IPS-20b (cell line): Measurements from ENCODE around the gene POU2AF2.
"Not testable (repeated sequence)": the region's sequence is repeated elsewhere in the genome, so short reads cannot be mapped to it uniquely, and the experiment has no call there.

Experiments
- H3K27ac ChIP-seq: one replicate; pipeline ENCODE4 v1.5.1; 2013; ENCODE audit warnings: low read length
- H3K27me3 ChIP-seq: 2 replicates; pipeline ENCODE4 v1.6.1; 2013; ENCODE audit warnings: mild to moderate bottlenecking, low read length, inconsistent platforms; ENCODE audit not compliant: insufficient read depth
- H3K36me3 ChIP-seq: 2 replicates; pipeline ENCODE4 v1.6.1; 2013; ENCODE audit warnings: low read depth, mild to moderate bottlenecking, inconsistent platforms, low read length, moderate library complexity; ENCODE audit not compliant: insufficient read depth
- H3K4me1 ChIP-seq: 2 replicates; pipeline ENCODE4 v1.6.1; 2013; ENCODE audit warnings: mild to moderate bottlenecking, control low read depth, inconsistent platforms, low read length, moderate library complexity; ENCODE audit not compliant: insufficient read depth
- H3K4me3 ChIP-seq: 2 replicates; pipeline ENCODE4 v1.5.1; 2013; ENCODE audit warnings: mild to moderate bottlenecking, low read length, inconsistent platforms
- H3K9ac ChIP-seq: 2 replicates; pipeline ENCODE4 v1.6.1; 2013; ENCODE audit warnings: low read depth, mild to moderate bottlenecking, inconsistent platforms, low read length, moderate library complexity
- H3K9me3 ChIP-seq: 2 replicates; pipeline ENCODE4 v1.6.1; 2013; ENCODE audit warnings: mild to moderate bottlenecking, low read depth, low read length, inconsistent platforms; ENCODE audit not compliant: insufficient read depth

The POU2AF2 gene

DNA sequence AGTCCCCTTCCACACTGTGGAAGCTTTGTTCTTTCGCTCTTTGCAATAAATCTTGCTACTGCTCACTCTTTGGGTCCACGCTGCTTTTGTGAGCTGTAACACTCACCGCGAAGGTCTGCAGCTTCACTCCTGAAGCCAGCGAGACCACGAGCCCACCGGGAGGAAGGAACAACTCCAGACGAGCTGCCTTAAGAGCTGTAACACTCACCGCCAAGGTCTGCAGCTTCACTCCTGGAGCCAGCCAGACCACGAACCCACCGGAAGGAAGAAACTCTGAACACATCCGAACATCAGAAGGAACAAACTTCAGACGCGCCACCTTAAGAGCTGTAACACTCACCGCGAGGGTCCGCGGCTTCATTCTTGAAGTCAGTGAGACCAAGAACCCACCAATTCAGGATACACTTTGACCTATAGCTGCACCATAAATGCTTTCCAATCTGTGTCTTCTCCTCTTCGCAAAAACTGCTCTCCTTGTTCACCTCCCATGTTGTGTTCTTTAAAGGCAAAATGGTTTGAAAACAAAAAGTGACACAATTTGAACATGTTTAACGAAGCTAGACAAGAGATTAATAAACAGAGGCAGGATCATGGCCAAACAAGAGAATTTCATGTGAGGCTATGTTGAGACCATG lies 22.6 kb upstream of the POU2AF2 start:
- H3K4me3 ChIP-seq, H3K27me3 ChIP-seq: not testable (repeated sequence)

GRCh38 chr11:111225881-111226280 lies 19.6 kb upstream of the POU2AF2 start:
- no peaks in the 10 kb centered on the region for H3K27me3 ChIP-seq
- H3K4me3 ChIP-seq: no peak overlapping the region
- no peaks in the 10 kb centered on the region for H3K36me3 ChIP-seq
- H3K27ac ChIP-seq: no peak overlapping the region
- H3K4me1 ChIP-seq: no peaks in the 10 kb centered on the region
- no peak overlapping the region for H3K9ac ChIP-seq
- H3K9me3 ChIP-seq: no peaks in the 10 kb centered on the region

More for the DNA sequence above, 22.6 kb upstream of the POU2AF2 start:
- not testable (repeated sequence) for H3K27ac ChIP-seq, H3K9ac ChIP-seq, H3K9me3 ChIP-seq, H3K36me3 ChIP-seq, H3K4me1 ChIP-seq

DNA sequence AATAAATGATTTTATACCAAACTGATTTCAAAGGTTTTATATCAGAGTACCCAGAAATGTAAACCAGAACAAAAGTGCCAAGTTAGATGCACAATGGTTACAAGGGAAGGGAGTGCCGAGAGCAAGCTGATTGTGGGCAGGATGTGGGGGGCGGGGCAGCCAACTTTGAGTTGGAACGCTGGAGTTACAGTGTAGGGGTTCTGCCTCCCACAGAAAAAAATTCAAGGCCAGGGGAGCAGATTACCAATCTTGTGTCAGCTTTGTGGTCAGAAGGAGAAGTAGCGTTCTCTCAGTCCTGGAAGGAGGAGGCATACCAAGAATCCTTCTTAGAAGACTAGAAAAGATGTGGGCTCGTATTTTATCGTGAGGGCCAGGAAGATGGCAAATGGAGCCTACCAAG lies 15.9 kb upstream of the POU2AF2 start:
- no peaks in the 10 kb centered on the region for H3K36me3 ChIP-seq
- H3K27ac ChIP-seq: no peak overlapping the region
- no peak overlapping the region for H3K4me3 ChIP-seq
- no peaks in the 10 kb centered on the region for H3K9me3 ChIP-seq
- no peak overlapping the region for H3K9ac ChIP-seq
- no peaks in the 10 kb centered on the region for H3K27me3 ChIP-seq
- H3K4me1 ChIP-seq: no peaks in the 10 kb centered on the region

DNA sequence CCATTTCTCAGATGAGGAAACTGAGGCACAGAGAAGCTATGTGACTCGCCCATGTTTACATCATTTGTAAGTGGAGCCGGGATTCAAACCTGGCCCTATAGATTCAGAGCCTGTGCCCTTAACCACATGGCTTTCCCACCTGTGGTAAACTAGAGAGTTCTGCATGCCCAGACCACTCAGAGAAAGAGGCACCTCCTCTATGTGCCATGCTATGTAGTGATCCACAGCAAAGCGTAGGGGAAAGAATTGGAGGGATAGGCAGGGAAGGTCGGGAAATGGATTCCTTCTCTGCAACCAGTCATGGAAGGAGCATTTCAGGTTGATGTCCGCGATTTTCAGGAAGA lies 15.4 kb upstream of the POU2AF2 start:
- Histone ChIP-seq H3K27me3 (no peaks in the 10 kb centered on the region), H3K36me3 (no peaks in the 10 kb centered on the region), H3K27ac (no peak overlapping the region), H3K4me3 (no peak overlapping the region), H3K4me1 (no peaks in the 10 kb centered on the region), H3K9ac (no peak overlapping the region), H3K9me3 (no peaks in the 10 kb centered on the region)

- H3K9ac ChIP-seq: no peak overlapping the region
- no peak overlapping the region for H3K27ac ChIP-seq
- no peaks in the 10 kb centered on the region for H3K9me3 ChIP-seq
- no peaks in the 10 kb centered on the region for H3K4me1 ChIP-seq
- H3K36me3 ChIP-seq: no peaks in the 10 kb centered on the region
- no peaks in the 10 kb centered on the region for H3K27me3 ChIP-seq
- no peak overlapping the region for H3K4me3 ChIP-seq
These were observed 13.7 kb upstream of the POU2AF2 start for GRCh38 chr11:111231836-111232235.

DNA sequence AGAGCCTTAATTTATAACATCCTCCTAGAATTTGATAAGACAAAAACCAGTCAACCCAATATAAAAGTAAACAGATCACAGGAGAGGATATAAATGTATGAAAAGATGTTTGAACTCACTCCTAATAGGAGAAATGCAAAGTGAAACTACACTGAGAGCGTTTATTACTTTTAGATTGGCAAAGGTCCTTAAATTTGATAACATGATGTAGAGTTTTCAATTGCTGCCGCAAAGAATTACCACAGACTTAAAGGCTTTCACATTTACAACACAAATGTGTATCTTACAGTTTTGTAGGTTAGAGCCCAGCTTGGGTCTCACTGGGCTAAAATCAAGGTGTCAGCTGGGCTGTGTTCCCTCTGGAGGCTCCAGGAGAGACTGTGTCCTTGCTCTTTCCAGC lies 9.1 kb upstream of the POU2AF2 start:
- no peaks in the 10 kb centered on the region for H3K4me1 ChIP-seq
- no peak overlapping the region for H3K4me3 ChIP-seq
- no peak overlapping the region for H3K9ac ChIP-seq
- no peak overlapping the region for H3K27ac ChIP-seq
- no peaks in the 10 kb centered on the region for H3K9me3 ChIP-seq
- H3K36me3 ChIP-seq: no peaks in the 10 kb centered on the region
- no peaks in the 10 kb centered on the region; the same call in 1 of the 2 replicates for H3K27me3 ChIP-seq

GRCh38 chr11:111237926-111238325 lies 7.6 kb upstream of the POU2AF2 start:
- Histone ChIP-seq H3K4me1 (no peaks in the 10 kb centered on the region), H3K9ac (no peak overlapping the region), H3K36me3 (no peaks in the 10 kb centered on the region), H3K27ac (no peak overlapping the region), H3K4me3 (no peak overlapping the region), H3K27me3 (no peaks in the 10 kb centered on the region; the same call in 1 of the 2 replicates), H3K9me3 (no peaks in the 10 kb centered on the region)

DNA sequence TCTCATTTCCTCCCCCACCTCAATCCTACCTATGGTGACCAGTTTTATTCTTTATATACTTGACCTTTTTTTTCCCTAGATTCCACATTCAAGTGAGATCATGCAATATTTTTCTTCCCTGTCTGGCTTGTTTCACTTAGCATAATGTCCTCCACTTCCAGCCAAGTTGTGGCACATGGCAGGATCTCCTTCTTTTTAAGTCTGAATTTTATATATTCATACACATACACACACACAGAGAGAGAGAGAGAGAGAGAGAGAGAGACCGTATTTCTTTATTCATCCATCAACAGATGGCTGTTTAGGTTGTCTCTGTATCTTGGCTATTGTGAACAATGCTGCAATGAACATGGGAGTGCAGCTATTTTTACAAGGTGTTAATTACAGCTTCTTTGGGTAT lies 1.4 kb downstream of the POU2AF2 start:
- no peak overlapping the region for H3K27ac ChIP-seq
- no peaks in the 10 kb centered on the region for H3K27me3 ChIP-seq
- H3K9me3 ChIP-seq: no peaks in the 10 kb centered on the region
- no peak overlapping the region for H3K9ac ChIP-seq
- H3K36me3 ChIP-seq: no peaks in the 10 kb centered on the region
- peaks cover 3% of the 10 kb centered on the region; the same call in 1 of the 2 replicates for H3K4me1 ChIP-seq
- no peak overlapping the region for H3K4me3 ChIP-seq

DNA sequence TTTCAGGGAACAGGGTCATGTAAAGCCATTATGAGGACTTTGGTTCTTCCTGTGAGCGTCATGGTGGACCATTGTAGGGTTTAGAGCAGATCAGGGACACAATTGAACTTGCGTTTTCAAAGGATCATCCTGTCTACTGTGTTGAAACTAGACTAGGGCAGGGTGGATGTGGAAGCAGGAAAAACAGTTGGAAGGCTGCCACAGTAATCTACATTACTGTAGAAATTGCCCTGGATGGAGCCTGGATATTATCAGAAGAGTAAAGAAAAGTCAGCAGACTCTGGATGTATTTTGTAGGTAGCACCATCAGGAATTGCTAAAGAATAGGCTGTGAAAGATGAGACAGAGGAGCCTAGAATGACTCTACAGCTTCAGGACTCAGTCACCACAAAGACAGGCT lies 5.4 kb downstream of the POU2AF2 start:
- H3K27ac ChIP-seq: no peak overlapping the region
- H3K9ac ChIP-seq: no peak overlapping the region
- no peaks in the 10 kb centered on the region for H3K9me3 ChIP-seq
- H3K27me3 ChIP-seq: no peaks in the 10 kb centered on the region
- no peaks in the 10 kb centered on the region for H3K36me3 ChIP-seq
- no peaks in the 10 kb centered on the region for H3K4me1 ChIP-seq
- no peak overlapping the region for H3K4me3 ChIP-seq

DNA sequence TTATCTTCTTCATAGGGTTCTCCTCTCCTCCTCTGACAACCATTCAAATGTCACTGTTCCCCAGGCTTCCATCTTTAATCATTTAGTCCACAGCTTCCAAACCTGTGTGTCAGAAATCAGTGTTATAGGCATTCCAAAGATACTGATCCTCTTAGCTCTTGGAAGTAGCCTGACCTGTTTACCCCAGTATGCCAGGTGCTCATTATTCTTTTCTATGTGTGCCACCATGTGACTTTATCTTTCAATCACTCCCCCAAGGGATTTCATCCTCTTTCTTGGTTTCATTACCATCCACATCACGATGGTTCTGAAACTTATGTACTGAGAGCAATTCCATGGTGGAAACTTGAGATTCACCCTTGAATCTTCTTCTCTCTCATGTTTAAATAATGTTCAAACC lies 7.6 kb downstream of the POU2AF2 start:
- Histone ChIP-seq H3K27ac (no peak overlapping the region), H3K4me1 (no peaks in the 10 kb centered on the region), H3K4me3 (no peak overlapping the region), H3K36me3 (no peaks in the 10 kb centered on the region), H3K9ac (no peak overlapping the region), H3K27me3 (no peaks in the 10 kb centered on the region), H3K9me3 (no peaks in the 10 kb centered on the region)

- no peak overlapping the region for H3K9ac ChIP-seq
- H3K36me3 ChIP-seq: no peaks in the 10 kb centered on the region
- H3K4me3 ChIP-seq: no peak overlapping the region
- no peaks in the 10 kb centered on the region for H3K4me1 ChIP-seq
- H3K27me3 ChIP-seq: no peaks in the 10 kb centered on the region
- H3K9me3 ChIP-seq: no peaks in the 10 kb centered on the region
- no peak overlapping the region for H3K27ac ChIP-seq
These were observed 8.1 kb downstream of the POU2AF2 start for GRCh38 chr11:111253630-111254029.

DNA sequence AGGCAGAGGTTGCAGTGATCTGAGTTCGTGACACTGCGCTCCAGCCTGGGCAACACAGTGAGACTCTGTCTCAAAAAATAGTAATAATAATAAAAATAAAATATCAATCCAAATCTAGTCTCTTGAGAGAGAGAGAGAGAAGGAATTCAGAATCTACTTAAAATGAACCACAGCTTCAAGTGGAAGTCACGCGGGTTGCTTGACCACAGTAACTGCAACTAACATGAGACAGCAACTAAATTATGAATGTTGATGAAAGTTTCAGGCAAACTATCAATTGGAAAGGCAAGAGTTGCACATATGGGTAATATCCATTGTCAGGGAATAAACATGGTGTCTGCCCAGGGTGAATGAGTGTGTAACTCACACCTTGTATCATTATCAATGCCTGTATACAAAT lies 12.5 kb downstream of the POU2AF2 start:
- no peaks in the 10 kb centered on the region for H3K27me3 ChIP-seq
- H3K4me3 ChIP-seq: no peak overlapping the region
- no peaks in the 10 kb centered on the region for H3K9me3 ChIP-seq
- no peak overlapping the region for H3K9ac ChIP-seq
- no peaks in the 10 kb centered on the region for H3K4me1 ChIP-seq
- no peak overlapping the region for H3K27ac ChIP-seq
- no peaks in the 10 kb centered on the region for H3K36me3 ChIP-seq
